OCI-LY3 (cell line): ENCODE results near the gene SMIM14.

ENCODE experiments used
- H2AFZ ChIP-seq: fragments of 200-600, 300-600 bp; shearing (Covaris generic); 2 replicates; pipeline ENCODE4 v1.6.0; 2014; ENCODE audit warnings: antibody characterized with exemption, low read depth, low read length
- H3K27ac ChIP-seq: fragments of 200-600, 300-600 bp; sonication (generic); 2 replicates; pipeline ENCODE4 v1.5.1; 2014; ENCODE audit warnings: mild to moderate bottlenecking, low read length, moderate library complexity, mixed read lengths
- H3K27me3 ChIP-seq: fragments of 200-600, 300-600 bp; sonication (generic); 2 replicates; pipeline ENCODE4 v1.6.1; 2014; ENCODE audit warnings: low read depth, low read length, mixed read lengths
- H3K36me3 ChIP-seq: fragments of 200-600, 300-600 bp; sonication (generic); replicated peaks from 2 replicates; pipeline ENCODE3; 2014; ENCODE audit warnings: low read depth, low read length, mixed read lengths
- H3K4me1 ChIP-seq: fragments of 300-600, 200-600 bp; sonication (generic); 2 replicates; pipeline ENCODE4 v1.6.1; 2014; ENCODE audit warnings: low read length, mixed read lengths
- H3K4me2 ChIP-seq: fragments of 200-600, 300-600 bp; sonication (generic); 2 replicates; pipeline ENCODE4 v1.6.1; 2014; ENCODE audit warnings: low read length, mixed read lengths
- H3K4me3 ChIP-seq: fragments of 300-600, 200-600 bp; sonication (generic); 2 replicates; pipeline ENCODE4 v1.5.1; 2014; ENCODE audit warnings: antibody characterized with exemption, mild to moderate bottlenecking, low read length, moderate library complexity
- H3K79me2 ChIP-seq: fragments of 300-600, 200-600 bp; shearing (Covaris generic); 2 replicates; pipeline ENCODE4 v1.6.1; 2014; ENCODE audit warnings: mild to moderate bottlenecking, low read length, mixed read lengths
- H3K9ac ChIP-seq: fragments of 300-600, 200-600 bp; shearing (Covaris generic); 2 replicates; pipeline ENCODE4 v1.6.0; 2014; ENCODE audit warnings: mild to moderate bottlenecking, low read length, moderate library complexity
- H3K9me3 ChIP-seq: fragments of 200-600, 300-600 bp; shearing (Covaris generic); 2 replicates; pipeline ENCODE4 v1.6.1; 2014; ENCODE audit warnings: low read length, mixed read lengths; ENCODE audit not compliant: insufficient read depth
- H4K20me1 ChIP-seq: fragments of 200-600, 300-600 bp; sonication (generic); 2 replicates; pipeline ENCODE4 v1.6.1; 2016; ENCODE audit warnings: low read length, mixed read lengths; ENCODE audit not compliant: insufficient read depth
- CTCF ChIP-seq: fragments of 200-600, 300-600 bp; sonication (generic); IDR thresholded peaks from 2 replicates; pipeline ENCODE4 v1.5.1; 2014; ENCODE audit warnings: antibody characterized with exemption, low read length, low read depth
- EZH2phosphoT487 ChIP-seq: fragments of 200-600 bp; shearing (Covaris generic); IDR thresholded peaks from 2 replicates; pipeline ENCODE4 v1.6.1; 2018; ENCODE audit warnings: antibody characterized with exemption, mixed run types, low read depth

The SMIM14 gene

GRCh38 chr4:39635023-39635422 lies 3.6 kb downstream of the SMIM14 start:
- no peaks in the 10 kb centered on the region for H3K9me3 ChIP-seq

DNA sequence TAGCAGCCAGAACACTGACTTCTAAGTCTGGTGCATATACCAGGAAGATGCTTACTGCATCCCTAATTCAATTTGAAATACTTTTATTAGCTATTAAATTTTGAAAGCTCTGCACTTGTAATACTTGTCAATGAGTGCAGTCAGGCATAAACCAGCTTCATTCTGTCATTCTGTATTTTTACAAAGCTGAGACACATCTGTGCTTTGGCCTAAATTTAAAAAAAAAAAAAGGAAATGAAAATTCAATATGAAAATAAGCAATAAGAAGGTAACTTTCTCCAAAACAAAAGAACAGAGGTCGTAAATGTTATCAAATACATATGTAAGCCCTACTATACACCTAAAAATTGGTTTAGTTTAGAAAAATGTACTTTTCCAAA lies 7.0 kb downstream of the SMIM14 start:
- H2AFZ ChIP-seq = no peak overlapping the region
- H3K9ac ChIP-seq = peak overlapping the region; percentile 31; the same call in 1 of the 2 replicates
- H3K9me3 ChIP-seq = no peaks in the 10 kb centered on the region
- peak overlapping the region; percentile 69 for H3K27ac ChIP-seq
- H3K27me3 ChIP-seq = no peaks in the 10 kb centered on the region
- no peak for TF ChIP-seq EZH2phosphoT487
- no peak for TF ChIP-seq CTCF
- peaks cover 64% of the 10 kb centered on the region for H3K4me1 ChIP-seq
- H3K4me3 ChIP-seq = peak overlapping the region; percentile 48
- no peaks in the 10 kb centered on the region for H3K79me2 ChIP-seq
- H4K20me1 ChIP-seq = no peaks in the 10 kb centered on the region
- H3K4me2 ChIP-seq = peak overlapping the region; percentile 43
- no peaks in the 10 kb centered on the region for H3K36me3 ChIP-seq

More at GRCh38 chr4:39635023-39635422, 3.6 kb downstream of the SMIM14 start:
- Histone ChIP-seq H3K4me2 (no peak overlapping the region), H3K9ac (no peak overlapping the region), H3K4me1 (peaks cover 57% of the 10 kb centered on the region), H3K27ac (no peak overlapping the region), H3K27me3 (no peaks in the 10 kb centered on the region), H4K20me1 (no peaks in the 10 kb centered on the region), H3K4me3 (no peak overlapping the region), H2AFZ (no peak overlapping the region), H3K36me3 (no peaks in the 10 kb centered on the region), H3K79me2 (0 out of 2 replicates have a peak, but pooled peaks cover 5% of the 10 kb centered on the region)
- no peak for TF ChIP-seq CTCF
- no peak for TF ChIP-seq EZH2phosphoT487

- Histone ChIP-seq H3K36me3 (no peaks in the 10 kb centered on the region), H3K27me3 (no peaks in the 10 kb centered on the region), H2AFZ (no peak overlapping the region), H4K20me1 (no peaks in the 10 kb centered on the region), H3K4me3 (no peak overlapping the region), H3K4me2 (peak overlapping the region; percentile 76), H3K9ac (peak overlapping the region; percentile 37; the same call in 1 of the 2 replicates), H3K79me2 (peaks cover 3% of the 10 kb centered on the region; the same call in 1 of the 2 replicates), H3K27ac (peak overlapping the region; percentile 79), H3K4me1 (peaks cover 74% of the 10 kb centered on the region), H3K9me3 (no peaks in the 10 kb centered on the region)
- no peak for TF ChIP-seq EZH2phosphoT487
- TF ChIP-seq CTCF = no peak
These were observed 11.3 kb downstream of the SMIM14 start for GRCh38 chr4:39627413-39627812.

GRCh38 chr4:39626913-39627312 lies 11.8 kb downstream of the SMIM14 start:
- Histone ChIP-seq H3K79me2 (peaks cover 3% of the 10 kb centered on the region; the same call in 1 of the 2 replicates), H3K27ac (peak overlapping the region; percentile 79), H3K4me2 (peak overlapping the region; percentile 76), H3K36me3 (no peaks in the 10 kb centered on the region), H3K9ac (peak overlapping the region; percentile 37; the same call in 1 of the 2 replicates), H3K27me3 (no peaks in the 10 kb centered on the region), H3K4me1 (peaks cover 70% of the 10 kb centered on the region), H4K20me1 (no peaks in the 10 kb centered on the region), H3K4me3 (peak overlapping the region; percentile 51), H2AFZ (no peak overlapping the region), H3K9me3 (no peaks in the 10 kb centered on the region)
- TF ChIP-seq EZH2phosphoT487 = no peak
- TF ChIP-seq CTCF = no peak
